ENCODE measurements around the gene TMBIM1.

- TF ChIP-seq MAX (IDR thresholded peaks at IDR 0.05; ENCODE audit: low read depth) (peak; percentile 57), CTCF (IDR thresholded peaks at IDR 0.05) (0 out of 2 replicates have a peak, but pooled peaks have one; percentile 8), JUND (IDR thresholded peaks at IDR 0.05) (no peak), MXI1 (IDR thresholded peaks at IDR 0.05; ENCODE audit: low read depth, low read length) (peak; percentile 75; the same call in 1 of the 2 replicates)
Measured at GRCh38 chr2:218269900-218270720, 22.2 kb downstream of the TMBIM1 start, which contains the start of the genes AAMP and PNKD.
